ENCODE data around the gene VARS2.
"Not testable (repeated sequence)": the region's sequence is repeated elsewhere in the genome, so short reads cannot be mapped to it uniquely, and the experiment has no call there.

The VARS2 gene

GRCh38 chr6:30914076-30914853, at the start of gene VARS2:
VARS2 (plus strand) TSS chr6:30914238; CDS start chr6:30914837, 599 bp downstream.
- DNase-seq = peak; percentile 85

GRCh38 chr6:30864325-30864724, 49.7 kb upstream of the VARS2 start:
- no peak for DNase-seq

GRCh38 chr6:30869241-30869749, 44.7 kb upstream of the VARS2 start:
- DNase-seq = not testable (repeated sequence)

GRCh38 chr6:30870546-30870945, 43.5 kb upstream of the VARS2 start:
- no peak for DNase-seq

GRCh38 chr6:30871592-30872183, 42.4 kb upstream of the VARS2 start:
- no peak for DNase-seq

- no peak for DNase-seq
Observed at GRCh38 chr6:30873137-30873640, 40.8 kb upstream of the VARS2 start.

- not testable (repeated sequence) for DNase-seq
Observed at GRCh38 chr6:30873795-30874194, 40.2 kb upstream of the VARS2 start.

- no peak for DNase-seq
Observed at GRCh38 chr6:30875244-30876038, 38.6 kb upstream of the VARS2 start.

- DNase-seq = no peak
Observed at GRCh38 chr6:30876039-30876730, 37.9 kb upstream of the VARS2 start.

GRCh38 chr6:30877419-30878262, 36.4 kb upstream of the VARS2 start:
- peak; percentile 67 for DNase-seq

- DNase-seq = no peak
Observed at GRCh38 chr6:30879684-30880427, 34.2 kb upstream of the VARS2 start.

- DNase-seq = no peak
Observed at GRCh38 chr6:30880698-30881252, 33.3 kb upstream of the VARS2 start.

- no peak for DNase-seq
Observed at GRCh38 chr6:30881392-30882203, 32.4 kb upstream of the VARS2 start.

- DNase-seq = no peak
Observed at GRCh38 chr6:30882204-30882758, 31.8 kb upstream of the VARS2 start.

GRCh38 chr6:30882759-30883684, 31.0 kb upstream of the VARS2 start:
- peak; percentile 69 for DNase-seq

- peak; percentile 59 for DNase-seq
Observed at GRCh38 chr6:30883685-30884520, 30.1 kb upstream of the VARS2 start, which contains the start of gene DDR1. DDR1 (plus strand) TSS chr6:30884519; CDS start chr6:30888730, 4,211 bp downstream.

Measured in NCI-H510A (cell line).